IPS DF 6.9 (cell line): ENCODE results near the gene MCFD2.
"Not testable (repeated sequence)": the region's sequence is repeated elsewhere in the genome, so short reads cannot be mapped to it uniquely, and the experiment has no call there.

Experiments used
- DNase-seq: peaks from one replicate; pipeline ENCODE4 v3.0.0-alpha.2; 2013; ENCODE audit warnings: low read depth, low spot score
- H3K27ac ChIP-seq: one replicate; pipeline ENCODE4 v1.5.1; 2013; ENCODE audit warnings: low read length, control low read depth
- H3K27me3 ChIP-seq: 2 replicates; pipeline ENCODE4 v1.6.1; 2013; ENCODE audit warnings: mild to moderate bottlenecking, low read length; ENCODE audit not compliant: control insufficient read depth, insufficient read depth
- H3K36me3 ChIP-seq: 2 replicates; pipeline ENCODE4 v1.6.1; 2013; ENCODE audit warnings: low read length; ENCODE audit not compliant: control insufficient read depth, insufficient read depth
- H3K4me1 ChIP-seq: 2 replicates; pipeline ENCODE4 v1.6.1; 2013; ENCODE audit warnings: low read length; ENCODE audit not compliant: control insufficient read depth, insufficient read depth
- H3K4me3 ChIP-seq: 2 replicates; pipeline ENCODE4 v1.5.1; 2013; ENCODE audit warnings: mild to moderate bottlenecking, low read length
- H3K9me3 ChIP-seq: 2 replicates; pipeline ENCODE4 v1.6.1; 2013; ENCODE audit warnings: low read length, inconsistent platforms; ENCODE audit not compliant: control insufficient read depth, insufficient read depth
- WGBS: extraction: QIAGEN DNeasy Blood & Tissue Kit; methylation state at CpG from one replicate; pipeline ENCODE4 v1.1.7; 2013; ENCODE audit warnings: mixed read lengths, missing lambda C conversion rate; ENCODE audit not compliant: insufficient read length, insufficient coverage; 5-methylcytosine and 5-hydroxymethylcytosine counted together

The MCFD2 gene

DNA sequence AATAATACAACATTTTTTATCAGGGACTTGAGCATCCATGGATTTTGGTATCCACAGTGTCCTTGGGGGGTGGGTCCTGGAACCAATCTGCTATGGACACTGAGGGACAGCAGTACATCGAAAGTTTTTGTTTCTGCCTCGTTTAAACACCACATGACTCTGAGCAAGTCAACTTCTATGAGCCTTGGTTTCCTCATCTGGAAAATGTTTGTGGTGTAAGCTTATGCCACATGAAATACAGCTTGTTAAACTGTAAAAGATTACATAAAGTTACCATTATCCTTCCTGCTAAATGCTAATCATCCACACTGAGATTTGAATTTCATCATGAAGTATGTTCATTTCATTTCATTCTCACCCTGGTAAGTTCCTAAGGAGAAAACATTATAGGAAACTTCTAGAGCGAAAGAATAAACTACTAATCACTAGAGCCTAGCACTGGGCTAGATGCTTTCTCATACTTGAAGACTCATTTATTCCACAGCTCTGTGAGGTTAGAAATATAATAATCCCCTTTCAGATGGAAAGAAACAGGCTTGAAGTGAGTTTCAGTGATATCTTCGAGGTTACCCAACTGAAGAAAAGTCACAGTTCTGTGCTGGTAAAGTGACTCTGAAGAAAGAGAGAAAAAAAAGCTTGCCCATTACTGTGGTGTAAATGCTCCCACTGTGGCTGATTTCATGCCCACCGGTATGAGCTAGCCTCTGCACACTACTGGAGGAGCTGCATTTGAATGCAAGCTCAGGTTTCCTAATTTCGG, 29.2 kb downstream of the MCFD2 start:
- no CpG with 5 or more reads among the region's 6 CpGs for WGBS
- no peaks in the 10 kb centered on the region for H3K36me3 ChIP-seq
- H3K27me3 ChIP-seq: no peaks in the 10 kb centered on the region
- H3K4me3 ChIP-seq: no peak overlapping the region
- no peak overlapping the region for H3K27ac ChIP-seq
- H3K4me1 ChIP-seq: no peaks in the 10 kb centered on the region
- no peaks in the 10 kb centered on the region for H3K9me3 ChIP-seq
- no peak for DNase-seq

GRCh38 chr2:46885376-46885775, 30.2 kb downstream of the MCFD2 start:
- H3K4me1 ChIP-seq: no peaks in the 10 kb centered on the region
- H3K9me3 ChIP-seq: no peaks in the 10 kb centered on the region
- no peaks in the 10 kb centered on the region for H3K27me3 ChIP-seq
- no CpG with 5 or more reads among the region's 4 CpGs for WGBS
- H3K36me3 ChIP-seq: no peaks in the 10 kb centered on the region
- H3K4me3 ChIP-seq: no peak overlapping the region
- H3K27ac ChIP-seq: no peak overlapping the region
- DNase-seq: no peak

GRCh38 chr2:46879511-46879910, 36.1 kb downstream of the MCFD2 start:
- no peaks in the 10 kb centered on the region for H3K27me3 ChIP-seq
- H3K27ac ChIP-seq: no peak overlapping the region
- no peaks in the 10 kb centered on the region for H3K9me3 ChIP-seq
- no peak for DNase-seq
- no peaks in the 10 kb centered on the region for H3K4me1 ChIP-seq
- H3K36me3 ChIP-seq: no peaks in the 10 kb centered on the region
- no peak overlapping the region for H3K4me3 ChIP-seq

DNA sequence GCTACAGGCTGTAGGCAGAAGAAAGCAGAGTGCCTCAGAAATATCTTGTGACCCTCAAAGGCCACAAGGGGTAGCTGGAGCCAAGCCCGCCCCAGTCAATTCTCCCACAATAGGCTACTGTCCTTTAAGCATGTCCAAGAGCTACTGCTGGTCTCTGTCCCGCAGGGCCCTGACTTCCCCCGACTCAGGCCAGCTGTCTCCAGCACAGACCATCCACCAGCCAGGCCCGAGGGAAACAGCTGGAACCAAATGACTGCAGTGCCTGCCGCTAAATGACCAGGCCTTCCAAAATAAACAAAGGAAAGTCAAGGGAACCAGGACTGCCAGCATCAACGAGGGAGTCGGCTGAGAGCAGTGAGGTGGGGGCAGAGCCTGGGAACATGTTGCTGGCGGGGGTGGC, 36.7 kb downstream of the MCFD2 start:
- Histone ChIP-seq H3K27me3 (no peaks in the 10 kb centered on the region), H3K9me3 (no peaks in the 10 kb centered on the region), H3K27ac (no peak overlapping the region), H3K4me1 (no peaks in the 10 kb centered on the region), H3K4me3 (no peak overlapping the region), H3K36me3 (no peaks in the 10 kb centered on the region)
- DNase-seq: no peak
- WGBS: no CpG with 5 or more reads among the region's 8 CpGs

GRCh38 chr2:46878240-46878877, 37.2 kb downstream of the MCFD2 start:
- Histone ChIP-seq H3K27ac (no peak overlapping the region), H3K36me3 (no peaks in the 10 kb centered on the region), H3K27me3 (no peaks in the 10 kb centered on the region), H3K4me1 (peaks cover 1% of the 10 kb centered on the region; the same call in 1 of the 2 replicates), H3K4me3 (no peak overlapping the region), H3K9me3 (no peaks in the 10 kb centered on the region)
- DNase-seq: no peak
- WGBS: 99% methylated on average over 4 of the region's 5 CpGs

DNA sequence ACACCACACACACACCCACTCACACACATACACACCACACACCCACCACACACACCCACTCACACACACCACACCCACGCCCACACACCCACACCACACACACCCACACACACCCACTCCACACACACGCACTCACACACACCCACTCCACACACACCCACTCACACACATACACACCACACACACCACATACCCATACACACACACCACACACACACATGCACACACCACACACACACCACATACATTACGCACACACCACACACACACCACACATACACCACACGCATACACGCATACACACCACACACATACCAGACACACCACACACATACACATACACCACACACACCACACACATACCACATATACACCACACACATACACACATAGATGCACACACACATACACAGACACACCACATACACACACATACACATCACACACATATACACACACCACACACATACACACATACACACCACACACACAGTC, 37.9 kb downstream of the MCFD2 start:
- H3K27ac ChIP-seq: no peak overlapping the region
- DNase-seq: no peak

DNA sequence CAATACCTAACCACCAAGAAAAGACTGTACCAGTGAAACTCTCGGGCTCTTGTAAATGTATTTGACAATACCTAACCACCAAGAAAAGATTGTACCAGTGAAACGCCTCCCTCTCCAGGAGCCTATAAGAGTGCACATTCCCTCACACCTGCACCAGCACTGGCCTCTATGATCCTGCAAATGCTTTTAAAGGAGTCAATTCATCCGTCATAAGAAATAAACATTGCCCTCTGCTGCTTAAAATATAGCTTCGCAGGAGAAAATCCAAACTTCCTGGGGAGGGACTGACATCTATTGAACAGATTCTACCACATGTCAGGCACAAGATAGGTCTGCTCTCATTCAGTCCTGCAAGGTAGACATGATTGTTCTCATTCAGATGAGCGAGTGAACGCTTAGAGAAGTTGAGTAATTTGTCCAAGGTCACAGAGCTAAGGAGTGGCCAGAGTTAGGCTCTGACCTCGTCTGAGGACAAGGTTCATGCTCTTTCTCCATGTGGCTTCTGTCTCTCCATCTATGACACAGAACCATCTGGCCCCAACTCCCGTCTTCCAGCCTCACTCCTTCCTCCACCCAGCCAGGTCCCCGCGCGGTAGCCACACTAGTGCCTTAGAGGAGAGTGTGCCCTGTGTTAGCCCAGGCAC, 38.7 kb downstream of the MCFD2 start:
- no peak for DNase-seq
- WGBS: no CpG with 5 or more reads among the region's 11 CpGs
- H3K9me3 ChIP-seq: no peaks in the 10 kb centered on the region
- no peak overlapping the region for H3K4me3 ChIP-seq
- H3K4me1 ChIP-seq: peaks cover 1% of the 10 kb centered on the region; the same call in 1 of the 2 replicates
- no peak overlapping the region for H3K27ac ChIP-seq
- H3K27me3 ChIP-seq: no peaks in the 10 kb centered on the region
- H3K36me3 ChIP-seq: no peaks in the 10 kb centered on the region

More for the DNA sequence above, 37.9 kb downstream of the MCFD2 start:
- no peaks in the 10 kb centered on the region for H3K27me3 ChIP-seq
- 100% methylated on average over 5 of the region's 5 CpGs for WGBS
- no peaks in the 10 kb centered on the region for H3K9me3 ChIP-seq
- no peak overlapping the region for H3K4me3 ChIP-seq
- no peaks in the 10 kb centered on the region for H3K36me3 ChIP-seq
- peaks cover 1% of the 10 kb centered on the region; the same call in 1 of the 2 replicates for H3K4me1 ChIP-seq

DNA sequence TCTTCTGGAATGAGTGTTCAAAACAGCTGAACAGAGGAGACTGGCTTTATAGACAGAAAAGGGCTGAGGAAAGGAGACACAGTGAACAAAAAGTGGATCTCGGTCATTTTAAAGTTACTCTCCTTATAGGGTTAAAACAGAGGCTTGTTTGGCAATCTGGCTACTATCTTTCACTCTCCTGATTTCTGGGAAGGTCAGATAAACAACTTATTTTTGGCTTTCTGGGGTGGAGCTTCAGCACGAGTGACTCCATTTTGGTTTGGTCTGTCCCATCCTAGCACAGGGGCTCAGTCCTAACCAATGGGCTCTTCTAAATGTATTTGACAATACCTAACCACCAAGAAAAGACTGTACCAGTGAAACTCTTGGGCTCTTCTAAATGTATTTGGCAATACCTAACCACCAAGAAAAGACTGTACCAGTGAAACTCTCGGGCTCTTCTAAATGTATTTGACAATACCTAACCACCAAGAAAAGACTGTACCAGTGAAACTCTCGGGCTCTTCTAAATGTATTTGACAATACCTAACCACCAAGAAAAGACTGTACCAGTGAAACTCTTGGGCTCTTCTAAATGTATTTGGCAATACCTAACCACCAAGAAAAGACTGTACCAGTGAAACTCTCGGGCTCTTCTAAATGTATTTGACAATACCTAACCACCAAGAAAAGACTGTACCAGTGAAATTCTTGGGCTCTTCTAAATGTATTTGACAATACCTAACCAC, 39.5 kb downstream of the MCFD2 start:
- H3K4me1 ChIP-seq, DNase-seq, H3K27ac ChIP-seq, H3K36me3 ChIP-seq, H3K9me3 ChIP-seq, H3K4me3 ChIP-seq, H3K27me3 ChIP-seq: not testable (repeated sequence)
- no CpG with 5 or more reads among the region's 5 CpGs for WGBS

DNA sequence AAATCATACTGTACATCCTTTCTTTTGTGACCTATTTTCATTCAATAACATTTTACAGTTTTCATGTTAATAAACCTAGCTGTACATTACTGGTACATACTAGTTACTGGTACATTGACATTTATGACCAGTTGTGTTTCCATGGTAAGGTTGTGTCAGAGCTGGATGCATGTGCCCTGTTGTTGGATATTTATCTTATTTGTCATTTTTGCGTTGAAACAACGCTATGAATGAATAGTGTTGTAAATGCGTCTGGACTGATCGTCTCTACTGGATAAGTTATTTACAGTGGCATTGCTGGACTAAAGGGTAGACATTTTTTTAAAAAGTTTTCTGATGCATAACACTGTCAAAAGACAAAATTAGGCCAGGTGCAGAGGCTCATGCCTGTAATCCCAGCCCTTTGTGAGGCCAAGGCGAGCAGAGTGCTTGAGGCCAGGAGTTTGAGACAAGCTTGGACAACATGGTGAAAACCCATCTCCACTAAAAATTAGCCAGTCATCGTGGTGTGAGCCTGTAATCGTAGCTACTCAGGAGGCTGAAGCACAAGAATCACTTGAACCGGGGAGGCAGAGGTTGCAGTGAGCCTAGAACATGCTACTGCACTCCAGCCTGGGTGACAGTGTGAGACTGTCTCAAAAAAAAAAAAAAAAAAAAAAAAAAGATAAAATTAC, 40.2 kb downstream of the MCFD2 start:
- Histone ChIP-seq H3K36me3 (no peaks in the 10 kb centered on the region), H3K4me3 (no peak overlapping the region), H3K27me3 (no peaks in the 10 kb centered on the region), H3K27ac (no peak overlapping the region), H3K4me1 (peaks cover 1% of the 10 kb centered on the region; the same call in 1 of the 2 replicates), H3K9me3 (no peaks in the 10 kb centered on the region)
- WGBS: no CpG with 5 or more reads among the region's 8 CpGs
- DNase-seq: no peak
